ENCODE data around the gene PLEKHG5. TPM values are rescaled to one million over a fixed set of nuclear protein-coding genes. Genes with fewer than 3 reads are reported as not detected.

Gene PLEKHG5
- total RNA-seq, 2 donors from 2014 or later = 14.1 to 22.3 TPM

DNA sequence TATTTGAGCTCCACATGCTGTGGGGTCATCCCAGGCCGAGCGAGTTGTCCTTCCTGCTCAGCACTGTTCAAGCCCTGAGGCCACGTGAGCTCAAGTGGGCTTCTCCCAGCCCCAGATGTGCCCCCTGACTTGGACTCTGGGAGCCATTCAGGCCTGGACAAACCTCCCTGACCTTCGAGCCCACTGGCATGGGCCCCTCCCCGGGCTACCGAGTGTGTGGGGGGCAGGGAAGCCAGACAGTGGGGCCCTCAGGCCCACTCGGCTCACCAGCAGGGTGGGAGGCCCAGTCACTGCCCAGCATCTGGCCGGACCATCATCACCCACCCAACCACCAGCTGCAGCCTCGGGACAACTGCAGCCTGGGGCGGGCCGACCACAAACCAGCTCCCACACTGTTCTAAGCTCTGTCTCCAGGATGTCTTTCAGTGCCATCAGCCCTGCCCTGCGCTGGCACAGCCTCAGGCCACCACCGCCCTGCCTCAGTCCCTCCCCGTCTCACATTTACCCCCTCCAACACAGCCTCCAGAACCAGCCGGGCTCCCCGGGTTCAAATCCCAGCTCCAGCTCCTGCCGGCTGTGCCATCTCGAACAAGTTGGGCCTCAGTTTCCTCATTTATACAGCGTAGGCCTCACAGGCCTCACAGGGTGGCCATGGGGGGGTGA is 20.9 kb upstream of the PLEKHG5 start:
- DNase-seq = no peak
- intact Hi-C loops (cut with DNase I, micrococcal nuclease) = no loop called here
- ATAC-seq = no peak

DNA sequence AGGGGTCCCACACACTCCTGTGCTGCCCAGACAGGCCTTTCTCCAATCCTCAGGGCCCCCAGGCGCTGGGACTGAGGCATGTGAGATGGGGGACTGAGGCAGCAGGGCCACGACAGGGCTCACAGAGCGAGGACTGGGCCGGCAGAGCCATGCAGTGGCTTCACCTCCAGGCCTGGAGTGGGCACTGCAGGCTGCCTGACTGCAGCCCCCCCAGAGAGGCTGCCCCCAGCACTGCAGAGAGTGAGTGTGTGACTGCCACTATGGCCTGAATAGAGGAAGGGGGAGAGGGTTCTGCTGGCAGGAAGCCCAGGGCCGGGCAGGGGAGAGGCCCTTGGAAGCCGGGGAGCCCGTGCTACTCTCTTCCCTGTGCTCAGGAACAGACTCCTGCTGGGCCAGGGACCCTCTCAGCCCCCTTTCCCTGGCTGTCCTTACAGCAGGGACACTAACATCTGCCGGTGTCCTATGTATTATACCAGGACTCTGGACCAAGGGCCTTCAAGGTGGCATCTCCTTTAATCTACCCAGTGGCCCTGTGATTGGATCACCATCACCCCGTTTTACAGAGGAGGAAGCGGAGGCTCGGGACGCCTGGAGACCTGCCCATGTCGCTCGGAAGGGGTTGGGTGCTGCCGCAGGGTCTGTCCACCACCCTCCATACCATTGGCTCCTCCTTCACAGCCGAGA is 20.2 kb upstream of the PLEKHG5 start:
- no peak for DNase-seq
- intact Hi-C loops (cut with DNase I, micrococcal nuclease) = no loop called here
- no peak for ATAC-seq

DNA sequence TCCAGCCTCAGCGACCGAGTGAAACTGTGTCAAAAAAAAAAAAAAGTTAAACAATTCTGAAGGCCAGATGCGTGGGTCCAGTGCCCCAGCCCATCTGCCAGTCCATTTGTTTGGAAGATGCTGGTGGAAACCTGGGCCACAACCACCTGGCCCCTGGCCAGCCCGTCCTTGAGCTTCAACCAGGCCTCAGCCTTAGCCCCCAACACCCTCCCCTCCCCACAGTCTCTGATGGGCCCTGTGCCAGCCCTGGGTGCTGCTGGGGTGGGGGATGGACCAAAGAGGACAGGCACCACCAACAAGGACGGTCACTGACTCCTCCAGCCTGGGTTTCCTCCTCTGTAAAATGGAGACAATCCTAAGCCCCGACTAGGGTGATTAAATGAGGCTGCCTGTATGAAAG is 19.6 kb upstream of the PLEKHG5 start:
- ATAC-seq (no peak), DNase-seq (no peak)
- intact Hi-C loops (cut with DNase I, micrococcal nuclease) = no loop called here

DNA sequence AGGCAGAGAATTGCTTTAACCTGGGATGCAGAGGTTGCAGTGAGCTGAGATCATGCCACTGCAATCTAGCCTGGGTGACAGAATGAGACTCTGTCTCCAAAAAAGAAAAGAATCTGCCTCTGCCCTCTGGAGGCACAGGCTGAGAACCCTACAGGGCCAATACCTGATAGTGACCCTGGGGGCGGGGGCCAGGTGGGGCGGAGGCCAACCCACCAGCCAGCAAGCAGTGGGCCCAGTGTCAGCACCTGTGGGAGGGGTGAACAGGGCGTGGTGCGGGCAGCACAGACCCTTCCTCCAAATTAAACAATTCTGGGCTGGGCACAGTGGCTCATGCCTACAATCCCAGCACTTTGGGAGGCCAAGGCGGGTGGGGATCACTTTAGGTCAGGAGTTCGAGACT is 19.0 kb upstream of the PLEKHG5 start:
- intact Hi-C loops (cut with DNase I, micrococcal nuclease) = no loop called here
- no peak for ATAC-seq
- DNase-seq = no peak

DNA sequence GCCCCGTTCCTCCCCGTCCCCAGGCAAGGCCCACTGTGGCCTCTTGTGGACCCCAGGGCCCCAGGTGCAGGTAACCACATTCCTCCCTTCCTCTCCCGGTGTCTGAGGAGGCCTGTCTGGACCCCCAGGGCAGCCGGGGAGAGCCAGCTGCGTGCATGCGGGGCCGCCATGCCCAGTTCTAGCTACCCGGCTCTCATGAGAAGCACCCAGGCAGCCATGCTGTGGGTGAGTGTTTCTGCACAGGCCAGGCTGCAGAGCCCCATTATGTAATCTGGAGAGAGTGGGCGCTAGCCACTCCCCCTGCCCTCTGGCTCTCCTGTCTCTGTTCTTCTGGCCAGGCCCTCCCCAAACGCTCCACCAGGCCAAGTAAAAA is 18.4 kb upstream of the PLEKHG5 start:
- ATAC-seq = no peak

DNA sequence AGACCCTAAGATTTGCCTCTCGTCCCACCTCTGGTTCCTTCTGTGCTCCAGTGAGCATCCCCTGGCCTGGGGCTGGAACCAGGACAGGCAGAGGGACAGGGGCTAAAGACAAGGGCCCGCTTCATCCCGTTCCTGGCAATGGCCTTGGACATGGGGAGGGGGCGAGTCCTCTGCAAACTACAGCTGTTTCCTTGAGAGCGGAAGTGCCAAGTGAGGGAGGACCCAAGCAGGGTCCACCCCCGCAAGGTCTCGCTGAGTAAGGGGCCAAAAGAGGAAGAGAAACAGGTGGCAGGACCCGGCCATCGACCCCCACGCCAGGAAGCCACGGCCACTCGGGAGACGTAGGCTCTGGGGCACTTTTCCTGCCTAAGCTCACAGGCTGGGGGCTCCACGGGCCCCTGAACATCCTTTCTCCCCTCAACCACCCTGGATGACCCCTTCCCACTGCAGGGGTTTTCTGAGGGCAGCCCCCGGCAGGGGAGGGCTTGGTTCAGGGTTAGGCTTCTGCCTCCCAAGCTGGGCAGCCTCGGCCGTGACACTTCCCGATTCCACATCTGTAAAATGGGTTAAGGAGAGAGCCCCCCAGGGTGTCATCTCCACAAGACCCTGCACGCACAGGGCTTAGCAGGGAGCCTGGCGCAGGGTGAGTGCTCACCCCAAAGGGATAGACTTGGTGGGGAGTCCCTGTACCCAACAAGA is 17.9 kb upstream of the PLEKHG5 start:
- intact Hi-C loops (cut with DNase I, micrococcal nuclease) = no loop called here
- ATAC-seq (no peak), DNase-seq (no peak)

More for the DNA sequence above, 18.4 kb upstream of the PLEKHG5 start:
- DNase-seq = no peak
- intact Hi-C loops (cut with DNase I, micrococcal nuclease) = no loop called here

DNA sequence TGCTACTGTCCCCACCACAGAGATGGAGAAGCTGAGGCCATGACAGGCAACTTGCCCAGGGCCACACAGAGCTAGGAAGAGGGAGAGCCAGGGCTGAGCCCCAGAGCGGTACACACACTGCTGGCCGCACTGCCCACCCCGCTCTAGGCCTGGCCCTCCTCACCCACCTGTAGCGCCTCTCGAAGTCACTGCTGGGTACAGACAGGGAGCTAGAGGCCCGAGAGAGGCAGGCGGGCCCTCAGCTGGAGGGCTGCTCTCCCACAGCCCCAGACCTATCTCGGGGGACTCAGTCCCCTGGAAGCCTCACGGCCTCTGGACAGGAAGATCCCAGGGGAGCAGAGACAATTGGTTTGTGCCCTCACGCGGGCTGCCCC is 17.3 kb upstream of the PLEKHG5 start:
- ATAC-seq = no peak
- DNase-seq = no peak
- intact Hi-C loops (cut with DNase I, micrococcal nuclease) = no loop called here

DNA sequence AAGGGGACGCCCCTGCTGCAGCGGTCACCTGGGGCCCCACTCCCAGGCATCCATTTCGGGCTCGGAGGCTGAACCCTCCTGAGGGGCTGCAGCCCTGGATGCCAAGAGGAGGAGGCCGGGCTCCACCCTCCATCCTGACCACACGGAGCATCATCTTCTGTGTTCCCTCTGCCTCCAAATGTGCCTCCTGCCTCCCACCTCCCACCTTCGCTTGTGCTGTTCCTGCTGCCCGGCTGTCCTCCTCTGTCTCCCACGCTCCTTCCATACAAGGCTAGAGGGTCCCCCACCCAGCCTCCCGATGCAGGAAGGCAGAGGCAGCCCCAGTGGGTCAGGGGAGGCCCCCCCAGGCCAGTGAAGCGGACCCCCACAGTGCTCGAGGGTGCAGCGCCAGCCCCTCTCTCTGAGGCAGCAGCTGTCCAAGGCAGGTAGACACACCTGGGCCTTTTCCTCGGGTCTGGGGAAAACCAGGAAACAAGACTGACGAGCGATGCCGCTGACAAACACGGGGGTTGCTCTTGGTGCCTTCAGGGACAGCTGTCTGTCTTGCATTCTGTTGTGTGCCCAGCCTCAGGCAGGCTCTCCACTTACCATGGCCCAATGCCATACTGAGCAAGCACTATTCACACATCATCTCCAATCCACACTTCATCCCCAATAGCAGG is 16.8 kb upstream of the PLEKHG5 start:
- ATAC-seq = no peak
- intact Hi-C loops (cut with DNase I, micrococcal nuclease) = no loop called here
- no peak for DNase-seq

DNA sequence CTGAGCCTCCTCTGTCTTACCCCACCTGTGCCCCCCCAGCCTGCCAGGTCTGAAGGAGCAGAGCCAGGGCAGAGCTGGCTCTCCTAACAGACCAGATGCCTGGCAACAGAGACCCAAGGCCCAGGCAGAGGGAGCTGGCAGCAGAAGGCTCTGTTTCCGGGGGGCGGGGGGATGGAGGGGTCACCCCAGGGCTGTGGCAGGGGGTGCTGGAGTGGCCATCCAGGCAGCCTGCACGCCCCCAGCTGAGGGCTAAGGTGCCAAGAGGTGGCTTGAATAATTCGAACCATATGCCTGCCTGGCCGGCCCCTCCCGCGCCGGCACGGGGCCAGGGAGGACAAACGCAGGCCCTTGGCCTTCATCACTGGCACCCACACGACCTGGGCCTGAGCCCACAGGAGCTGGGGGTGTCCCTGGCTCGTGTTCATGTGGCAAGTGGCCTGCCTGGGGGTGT is 16.0 kb upstream of the PLEKHG5 start:
- no peak for DNase-seq
- intact Hi-C loops (cut with DNase I, micrococcal nuclease) = no loop called here
- ATAC-seq = no peak

DNA sequence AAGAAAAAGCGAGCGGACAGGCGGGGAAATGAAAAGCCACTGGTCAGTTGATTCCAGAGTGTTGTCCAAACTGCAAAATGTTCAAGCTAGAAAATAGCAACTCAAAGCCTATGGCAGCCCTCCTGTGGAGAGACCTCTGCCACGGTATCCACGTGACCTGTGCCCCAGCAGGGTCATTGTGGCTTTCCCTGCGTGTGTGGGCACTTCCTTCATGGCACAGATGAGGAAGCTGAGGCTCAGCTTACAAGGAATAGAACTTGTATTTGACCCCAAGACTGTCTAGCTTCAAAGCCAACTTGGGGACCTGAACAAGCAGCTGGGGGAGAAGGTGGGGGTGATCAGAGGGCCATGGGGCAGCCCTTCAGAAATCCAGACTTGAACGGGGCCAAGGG is 15.6 kb upstream of the PLEKHG5 start:
- ATAC-seq (no peak), DNase-seq (no peak)
- intact Hi-C loops (cut with DNase I, micrococcal nuclease) = no loop called here

DNA sequence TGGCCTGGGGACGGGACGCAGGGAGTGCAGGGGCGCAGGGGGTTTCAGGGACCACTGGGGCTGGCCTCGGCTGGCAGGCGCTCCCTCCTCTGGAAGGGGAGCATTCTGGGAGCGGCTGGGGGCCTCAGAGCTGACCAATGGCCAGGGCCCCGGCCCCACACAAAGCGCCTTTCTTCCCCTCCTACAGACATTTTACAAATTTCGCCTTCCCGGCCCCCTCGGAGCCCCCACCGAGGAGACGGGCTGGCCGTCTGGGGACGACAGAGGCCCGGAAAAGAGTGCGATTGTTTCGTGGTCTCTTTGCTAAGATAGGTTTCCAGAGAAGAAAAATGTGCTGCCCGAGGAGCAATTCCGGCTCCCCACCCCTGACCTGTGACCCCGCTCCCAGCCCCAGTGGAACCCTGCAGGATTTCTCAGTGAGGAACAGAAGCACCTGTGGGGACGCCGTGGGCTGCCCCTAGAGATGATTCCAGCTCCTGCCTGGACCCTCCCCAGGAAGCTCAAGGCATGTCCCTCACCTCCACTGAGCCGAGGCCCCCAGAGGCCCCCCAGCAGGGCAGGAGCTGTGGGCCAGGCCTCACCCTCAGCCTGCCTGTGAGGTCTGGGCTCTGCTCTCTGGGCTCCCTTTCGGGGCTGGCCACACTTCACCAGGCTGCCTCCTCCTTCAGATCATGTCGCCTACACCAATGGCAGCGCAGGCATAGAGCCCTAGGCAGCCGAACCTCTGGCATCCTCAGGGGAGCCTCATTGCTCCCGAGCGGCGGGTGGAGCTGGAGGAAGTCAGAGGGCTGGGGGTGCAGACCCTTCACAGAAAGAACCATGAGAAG is 15.0 kb upstream of the PLEKHG5 start:
- ATAC-seq (no peak), DNase-seq (no peak)
- intact Hi-C loops (cut with DNase I, micrococcal nuclease) = no loop called here

DNA sequence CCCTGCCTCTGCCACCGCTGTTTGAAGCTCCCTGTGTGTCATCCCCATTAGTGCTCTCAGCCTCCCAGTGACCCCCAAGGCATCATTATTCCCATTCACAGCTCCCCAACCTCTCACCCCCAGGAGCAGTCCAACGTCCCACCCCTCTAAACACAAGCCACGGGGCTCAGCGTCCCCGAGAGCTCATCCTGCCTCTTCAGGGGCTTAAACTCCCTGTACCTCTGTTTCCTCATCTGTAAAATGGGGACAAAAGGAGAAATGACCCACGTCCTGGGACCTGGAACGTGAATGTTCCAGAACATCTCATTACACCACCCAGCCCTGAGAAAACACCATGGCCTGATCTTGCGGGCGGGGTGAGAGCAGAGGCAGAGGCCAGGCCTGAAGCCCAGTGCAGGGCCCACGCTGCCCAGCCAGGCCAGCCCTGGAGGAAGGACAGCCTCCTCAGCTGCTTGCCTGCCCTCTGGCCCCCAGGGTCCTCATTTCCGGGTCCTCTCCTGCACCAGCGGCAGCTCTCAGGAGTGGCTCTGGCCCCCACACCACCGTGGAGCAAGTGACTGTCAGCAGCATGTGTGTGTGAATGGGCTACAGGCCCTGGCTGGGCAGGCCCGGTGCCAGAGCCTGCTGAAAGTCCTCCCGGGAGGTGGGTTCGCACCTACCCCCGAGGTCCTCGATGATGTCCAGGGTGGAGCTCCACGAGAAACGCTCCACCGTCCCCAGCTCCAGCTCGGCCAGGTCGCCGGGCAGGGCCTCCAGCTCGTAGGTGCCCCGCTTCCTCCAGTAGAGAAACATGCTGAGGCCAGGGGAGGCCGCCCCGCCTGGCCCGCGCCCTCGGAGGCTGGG is 14.1 kb upstream of the PLEKHG5 start:
- intact Hi-C loops (cut with DNase I, micrococcal nuclease) = no loop called here
- ATAC-seq = no peak
- DNase-seq = no peak

DNA sequence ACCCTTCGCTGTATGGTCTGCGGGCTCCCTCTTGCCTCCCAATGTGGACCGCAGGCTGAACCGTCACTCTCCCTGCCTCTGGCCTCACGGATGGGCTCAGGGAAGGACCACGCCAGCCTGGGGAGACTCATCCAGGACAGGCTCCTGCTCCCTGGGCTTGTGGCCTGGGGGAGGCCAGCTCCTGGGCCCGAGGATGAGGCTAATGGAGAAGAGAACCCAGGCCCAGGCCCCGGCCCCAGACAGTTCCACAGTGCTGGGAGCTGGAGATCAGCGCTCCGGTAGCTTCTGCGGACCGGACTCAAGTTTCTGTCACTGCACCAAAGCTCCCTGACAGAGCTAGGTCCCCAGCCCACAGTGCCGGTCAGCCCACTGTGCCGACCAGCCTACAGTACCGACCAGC is 13.4 kb upstream of the PLEKHG5 start:
- DNase-seq = no peak
- intact Hi-C loops (cut with DNase I, micrococcal nuclease) = no loop called here
- no peak for ATAC-seq

DNA sequence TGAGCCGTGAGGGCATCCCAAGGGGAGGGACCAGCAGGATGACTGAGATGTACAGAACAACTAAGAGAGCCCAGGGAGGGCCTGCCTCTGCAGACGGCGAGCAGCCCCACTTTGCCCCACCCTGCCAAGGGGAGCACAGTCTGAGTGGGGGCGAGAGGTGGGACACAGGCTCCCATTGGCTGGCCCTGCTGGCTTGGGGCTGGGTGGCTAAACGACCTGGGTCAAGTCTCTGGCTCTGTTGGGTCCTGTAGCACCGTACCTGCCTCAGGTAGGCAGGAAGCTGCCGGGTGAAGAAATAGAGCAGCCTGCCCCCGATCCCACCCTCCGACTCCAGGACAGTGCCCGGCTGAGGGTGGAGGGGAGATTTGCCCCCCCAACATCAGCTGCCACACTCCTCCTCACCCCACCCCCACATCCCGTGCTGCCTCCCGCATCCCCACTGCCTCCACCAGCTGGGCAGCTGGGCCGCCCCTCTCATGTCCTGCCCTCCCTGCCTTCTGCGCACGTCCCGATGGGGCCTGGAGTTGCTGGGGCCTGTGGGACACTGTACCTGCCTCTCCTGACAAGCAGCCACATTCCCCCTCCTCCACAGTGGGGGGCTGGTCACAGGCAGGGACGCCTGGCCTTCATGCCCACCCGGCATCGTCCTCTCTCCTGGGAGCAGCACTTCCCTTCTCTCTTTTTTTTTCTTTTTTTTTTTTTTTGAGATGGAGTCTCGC is 12.6 kb upstream of the PLEKHG5 start:
- intact Hi-C loops (cut with DNase I, micrococcal nuclease) = no loop called here
- ATAC-seq = no peak
- no peak for DNase-seq

DNA sequence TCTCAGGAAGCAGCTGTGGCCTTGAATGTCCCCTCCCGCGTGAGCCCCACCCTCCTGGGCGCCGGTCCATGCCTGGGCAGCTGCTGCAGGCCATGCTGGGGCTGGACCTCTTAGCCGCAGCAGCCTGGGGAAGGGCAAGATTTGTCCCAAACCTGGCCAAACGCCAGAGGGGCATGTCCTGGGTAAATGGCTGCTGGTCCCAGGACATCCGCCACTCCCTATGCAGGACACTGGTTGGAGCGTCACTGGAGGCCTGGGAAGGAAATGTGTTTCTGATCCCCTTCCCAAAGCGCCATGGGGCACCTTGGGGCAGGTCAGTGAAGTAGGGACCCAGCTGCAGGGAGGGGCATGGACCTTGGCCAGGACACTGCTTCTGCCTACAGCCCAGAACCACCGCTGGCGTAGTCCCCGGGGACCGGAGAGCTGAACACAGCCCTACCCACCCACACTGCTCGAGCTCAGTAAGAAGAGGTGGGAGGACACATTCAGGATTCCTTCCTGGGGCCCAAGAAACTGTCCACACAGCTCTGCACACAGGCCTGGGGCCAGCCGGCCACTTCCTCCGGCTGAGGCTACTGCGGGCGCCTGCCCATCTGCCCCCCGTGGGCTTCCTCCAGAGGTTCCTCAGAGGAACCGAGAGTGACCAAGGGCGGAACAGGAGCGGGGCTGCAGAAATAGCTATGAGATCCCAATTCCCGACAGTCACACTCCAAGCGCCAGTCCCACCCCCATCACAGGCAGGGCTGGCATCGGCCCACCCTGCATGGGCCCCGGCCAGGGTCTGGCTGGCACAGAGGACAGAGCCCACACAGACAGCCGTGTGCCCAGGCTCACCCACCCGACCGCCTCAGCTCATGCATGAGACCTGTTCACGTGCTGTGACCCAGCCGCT is 10.8 kb upstream of the PLEKHG5 start:
- intact Hi-C loops (cut with DNase I, micrococcal nuclease) = no loop called here
- ATAC-seq = peak; percentile 54
- DNase-seq = peak in 1 of 2 donors; percentile 44

DNA sequence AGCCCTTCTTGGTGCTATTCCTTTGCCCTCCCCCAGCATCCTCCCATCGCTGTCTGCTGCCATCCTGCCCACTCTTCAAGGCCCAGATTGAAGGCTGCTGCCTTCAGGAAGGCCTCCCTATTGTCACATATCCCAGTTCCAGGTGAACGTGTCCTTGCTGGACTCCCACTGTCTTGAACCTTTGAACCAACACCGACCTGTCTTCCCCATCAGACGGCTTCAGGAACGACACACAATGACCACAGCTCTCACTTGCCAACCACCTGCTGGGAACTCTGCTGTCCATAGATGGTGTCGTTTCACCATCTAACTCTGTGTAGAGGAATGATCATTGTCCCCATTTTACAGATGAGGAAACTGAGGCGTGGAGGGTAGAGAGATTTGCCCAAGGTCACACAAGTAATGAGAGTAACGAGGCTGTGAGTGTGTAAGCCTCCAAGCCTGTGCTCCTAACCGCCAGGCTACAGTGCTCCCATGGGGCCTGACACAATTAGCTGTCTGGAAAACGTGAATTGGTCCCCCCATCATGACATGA is 9.9 kb upstream of the PLEKHG5 start:
- no peak for ATAC-seq
- no peak for DNase-seq
- intact Hi-C loops (cut with DNase I, micrococcal nuclease) = no loop called here
